Calu3 (cell line): ENCODE results near the gene FOXP1. TPM values are rescaled to one million over a fixed set of nuclear protein-coding genes. Genes with fewer than 3 reads are reported as not detected.

Experiments used
- BruUV-seq: library from RNA; stranded (reverse); fragments of 400-500 nt; replicated peaks from 2 replicates; lab custom pipeline; 2021; lab: Mats Ljungman, UMichigan
- CTCF ChIA-PET: fragments of 300-600 bp; sonication (Branson Sonifier 250); formaldehyde crosslinking; loops from one replicate; lab custom pipeline; 2022; ENCODE audit warnings: antibody characterized with exemption; lab: Charles Lee
- DNase-seq: peaks from one replicate; pipeline ENCODE4 v3.0.0; 2022
- H3K27ac Mint-ChIP-seq: one replicate; pipeline ENCODE4 v1.8.0; 2022; ENCODE audit warnings: mixed read lengths; ENCODE audit not compliant: unreplicated experiment
- H3K27me3 Mint-ChIP-seq: one replicate; pipeline ENCODE4 v1.8.0; 2022; ENCODE audit warnings: mixed read lengths; ENCODE audit not compliant: unreplicated experiment
- H3K36me3 Mint-ChIP-seq: one replicate; pipeline ENCODE4 v1.8.0; 2022; ENCODE audit warnings: mild to moderate bottlenecking, moderate library complexity, mixed read lengths; ENCODE audit not compliant: insufficient read depth, unreplicated experiment
- H3K4me1 Mint-ChIP-seq: one replicate; pipeline ENCODE4 v1.8.0; 2022; ENCODE audit warnings: mild to moderate bottlenecking, low read depth, mixed read lengths; ENCODE audit not compliant: unreplicated experiment
- H3K4me3 Mint-ChIP-seq: one replicate; pipeline ENCODE4 v1.8.0; 2022; ENCODE audit warnings: mild to moderate bottlenecking, low read depth, moderate library complexity, mixed read lengths; ENCODE audit not compliant: unreplicated experiment
- H3K9me3 Mint-ChIP-seq: one replicate; pipeline ENCODE4 v1.8.0; 2022; ENCODE audit warnings: low read depth, mixed read lengths; ENCODE audit not compliant: unreplicated experiment
- CTCF ChIP-seq: fragments of 200-600 bp; IDR thresholded peaks from one replicate; pipeline ENCODE4 v1.8.0; 2022; ENCODE audit warnings: antibody characterized with exemption; ENCODE audit not compliant: unreplicated experiment
- intact Hi-C: fragments of 100-400 bp; cut with micrococcal nuclease; formaldehyde crosslinking; loops from one replicate; pipeline ENCODE4 v1.10.0; 2022; ENCODE audit not compliant: unreplicated experiment
- total RNA-seq: library from RNA; stranded (reverse); gene quantifications from 2 replicates; pipeline ENCODE4 v1.2.3, GENCODE V29; 2022

Gene FOXP1
- total RNA-seq, 1 experiment from 2014 or later, result 82.8 TPM

GRCh38 chr3:71330909-71331308 is 252.6 kb downstream of the FOXP1 start:
- Mint-ChIP-seq H3K4me1 (no peaks in the 10 kb centered on the region), H3K36me3 (no peaks in the 10 kb centered on the region), H3K27ac (no peak overlapping the region), H3K9me3 (no peaks in the 10 kb centered on the region), H3K4me3 (no peak overlapping the region), H3K27me3 (no peaks in the 10 kb centered on the region)
- intact Hi-C loops, result no loop called here
- no peak for DNase-seq
- BruUV-seq, result no TSS peak
- TF ChIP-seq CTCF, result no peak
- CTCF ChIA-PET, result interaction anchor here (0.6 kb wide), 1 partner anchor 10 kb away, joined by 6 read pairs; no protein-coding TSS in a partner anchor

GRCh38 chr3:71330505-71330904 is 253.0 kb downstream of the FOXP1 start:
- TF ChIP-seq CTCF, result no peak

GRCh38 chr3:71329817-71330216 is 253.7 kb downstream of the FOXP1 start:
- TF ChIP-seq CTCF, result no peak
- Mint-ChIP-seq H3K27me3 (no peaks in the 10 kb centered on the region), H3K36me3 (no peaks in the 10 kb centered on the region), H3K9me3 (no peaks in the 10 kb centered on the region), H3K27ac (no peak overlapping the region), H3K4me3 (no peak overlapping the region), H3K4me1 (no peaks in the 10 kb centered on the region)
- CTCF ChIA-PET, result no interaction called here
- intact Hi-C loops, result no loop called here
- no TSS peak for BruUV-seq
- no peak for DNase-seq

More at GRCh38 chr3:71330505-71330904, 253.0 kb downstream of the FOXP1 start:
- H3K27me3 Mint-ChIP-seq, result no peaks in the 10 kb centered on the region
- no peaks in the 10 kb centered on the region for H3K36me3 Mint-ChIP-seq
- DNase-seq, result no peak
- H3K9me3 Mint-ChIP-seq, result no peaks in the 10 kb centered on the region
- no peaks in the 10 kb centered on the region for H3K4me1 Mint-ChIP-seq
- no TSS peak for BruUV-seq
- CTCF ChIA-PET, result interaction anchor here (0.6 kb wide), 1 partner anchor 10 kb away, joined by 6 read pairs; no protein-coding TSS in a partner anchor
- intact Hi-C loops, result no loop called here
- H3K4me3 Mint-ChIP-seq, result no peak overlapping the region
- H3K27ac Mint-ChIP-seq, result no peak overlapping the region

- no peaks in the 10 kb centered on the region for H3K36me3 Mint-ChIP-seq
- H3K27ac Mint-ChIP-seq, result no peak overlapping the region
- CTCF ChIA-PET, result interaction anchor here (0.7 kb wide), 1 partner anchor 766 kb away, joined by 5 read pairs; no protein-coding TSS in a partner anchor
- BruUV-seq, result no TSS peak
- TF ChIP-seq CTCF, result no peak
- H3K9me3 Mint-ChIP-seq, result no peaks in the 10 kb centered on the region
- no peak for DNase-seq
- intact Hi-C loops, result no loop called here
- H3K4me1 Mint-ChIP-seq, result no peaks in the 10 kb centered on the region
- H3K4me3 Mint-ChIP-seq, result no peak overlapping the region
- no peaks in the 10 kb centered on the region for H3K27me3 Mint-ChIP-seq
Observed at GRCh38 chr3:71328926-71329325, 254.6 kb downstream of the FOXP1 start.
